Muscle layer of colon (tissue), 2 donors: Measurements from ENCODE around the gene FIZ1.

Source experiments
- H3K27ac ChIP-seq: one replicate; pipeline ENCODE4 v1.7.0; 2013; ENCODE audit warnings: low read depth, mild to moderate bottlenecking, low read length, moderate library complexity
- H3K27me3 ChIP-seq, 2 donors: one replicate each; pipeline ENCODE4 v1.7.0; 2013; ENCODE audit warnings: low read length in 2 of 2, mild to moderate bottlenecking in 2 of 2; ENCODE audit not compliant: insufficient read depth in 2 of 2, control insufficient read depth in 1 of 2
- H3K36me3 ChIP-seq: one replicate; pipeline ENCODE4 v1.7.0; 2013; ENCODE audit warnings: mild to moderate bottlenecking, low read length; ENCODE audit not compliant: insufficient read depth
- H3K4me1 ChIP-seq: one replicate; pipeline ENCODE4 v1.7.0; 2013; ENCODE audit warnings: mild to moderate bottlenecking, low read length; ENCODE audit not compliant: insufficient read depth
- H3K4me3 ChIP-seq, 2 donors: one replicate each; pipeline ENCODE4 v1.7.0; 2013; ENCODE audit warnings: low read length in 2 of 2, low read depth in 1 of 2, mild to moderate bottlenecking in 1 of 2, moderate library complexity in 1 of 2
- H3K9ac ChIP-seq: one replicate; pipeline ENCODE4 v1.7.0; 2013; ENCODE audit warnings: low read length
- H3K9me3 ChIP-seq: one replicate; pipeline ENCODE4 v1.7.0; 2013; ENCODE audit warnings: mild to moderate bottlenecking, low read length
- donor health status: abdominal sarcoma.
- donor health status: Adenocarcinoma of cecum.

Gene FIZ1

GRCh38 chr19:55606817-55607216 lies 7.5 kb upstream of the FIZ1 start:
- peaks cover 6% of the 10 kb centered on the region for H3K36me3 ChIP-seq
- no peaks in the 10 kb centered on the region for H3K27me3 ChIP-seq
- no peaks in the 10 kb centered on the region for H3K9me3 ChIP-seq
- peaks cover 25% of the 10 kb centered on the region for H3K4me1 ChIP-seq
- H3K4me3 ChIP-seq, result peak overlapping the region in 1 of 2 donors; percentile 86
- peak overlapping the region; percentile 65 for H3K9ac ChIP-seq
- H3K27ac ChIP-seq, result no peak overlapping the region

GRCh38 chr19:55606471-55606787 lies 7.1 kb upstream of the FIZ1 start:
- Histone ChIP-seq H3K4me3 (peak overlapping the region in 1 of 2 donors; percentile 86), H3K9me3 (no peaks in the 10 kb centered on the region), H3K36me3 (peaks cover 6% of the 10 kb centered on the region), H3K9ac (peak overlapping the region; percentile 65), H3K27me3 (no peaks in the 10 kb centered on the region), H3K4me1 (peaks cover 23% of the 10 kb centered on the region), H3K27ac (peak overlapping the region; percentile 20)

GRCh38 chr19:55605637-55606470 lies 6.5 kb upstream of the FIZ1 start, which contains the start of gene ZNF865:
TSS of gene ZNF865 (plus strand) at chr19:55605647. CDS start at chr19:55613619, 7,972 bp downstream.
- H3K27ac ChIP-seq, result peak within 1 kb of the TSS; percentile 93

GRCh38 chr19:55605207-55605636 lies 5.9 kb upstream of the FIZ1 start:
- Histone ChIP-seq H3K4me1 (peaks cover 28% of the 10 kb centered on the region), H3K4me3 (peak overlapping the region; percentile 27 to 86), H3K27ac (peak overlapping the region; percentile 93), H3K27me3 (no peaks in the 10 kb centered on the region), H3K9me3 (no peaks in the 10 kb centered on the region), H3K36me3 (peaks cover 6% of the 10 kb centered on the region), H3K9ac (no peak overlapping the region)

More at GRCh38 chr19:55605637-55606470, 6.5 kb upstream of the FIZ1 start, which contains the start of gene ZNF865:
- peaks cover 25% of the 10 kb centered on the region for H3K4me1 ChIP-seq
- peaks cover 6% of the 10 kb centered on the region for H3K36me3 ChIP-seq
- H3K9ac ChIP-seq, result peak within 1 kb of the TSS; percentile 65
- no peaks in the 10 kb centered on the region for H3K9me3 ChIP-seq
- peak within 1 kb of the TSS; percentile 66 to 86 for H3K4me3 ChIP-seq
- H3K27me3 ChIP-seq, result no peaks in the 10 kb centered on the region

GRCh38 chr19:55603581-55604292 lies 4.4 kb upstream of the FIZ1 start:
- Histone ChIP-seq H3K9me3 (no peaks in the 10 kb centered on the region), H3K4me3 (no peak overlapping the region), H3K36me3 (peaks cover 6% of the 10 kb centered on the region), H3K27ac (peak overlapping the region; percentile 93), H3K4me1 (peaks cover 29% of the 10 kb centered on the region), H3K9ac (no peak overlapping the region), H3K27me3 (no peaks in the 10 kb centered on the region)

GRCh38 chr19:55603115-55603514 lies 3.8 kb upstream of the FIZ1 start:
- Histone ChIP-seq H3K27ac (no peak overlapping the region), H3K4me1 (peaks cover 35% of the 10 kb centered on the region), H3K9me3 (no peaks in the 10 kb centered on the region), H3K36me3 (peaks cover 6% of the 10 kb centered on the region), H3K9ac (no peak overlapping the region), H3K27me3 (no peaks in the 10 kb centered on the region), H3K4me3 (no peak overlapping the region)

- Histone ChIP-seq H3K36me3 (peaks cover 6% of the 10 kb centered on the region), H3K27ac (peak overlapping the region; percentile 21), H3K4me3 (no peak overlapping the region), H3K4me1 (peaks cover 36% of the 10 kb centered on the region), H3K9me3 (no peaks in the 10 kb centered on the region), H3K9ac (no peak overlapping the region), H3K27me3 (no peaks in the 10 kb centered on the region)
These were observed 3.0 kb upstream of the FIZ1 start for GRCh38 chr19:55602104-55603001.

- H3K36me3 ChIP-seq, result peaks cover 9% of the 10 kb centered on the region
- no peaks in the 10 kb centered on the region for H3K27me3 ChIP-seq
- H3K27ac ChIP-seq, result peak overlapping the region; percentile 99
- H3K9me3 ChIP-seq, result no peaks in the 10 kb centered on the region
- H3K4me3 ChIP-seq, result peak overlapping the region; percentile 91 to 95
- H3K9ac ChIP-seq, result peak overlapping the region; percentile 49
- H3K4me1 ChIP-seq, result peaks cover 23% of the 10 kb centered on the region
These were observed 1.8 kb upstream of the FIZ1 start for GRCh38 chr19:55601084-55601483.

- peak overlapping the region; percentile 91 to 95 for H3K4me3 ChIP-seq
- H3K27ac ChIP-seq, result peak overlapping the region; percentile 99
These were observed 1.3 kb upstream of the FIZ1 start for GRCh38 chr19:55600662-55601028.

GRCh38 chr19:55599842-55600661 lies 735 bp upstream of the FIZ1 start, which contains the start of gene ZNF524:
TSS of gene ZNF524 (plus strand) at chr19:55600288. CDS start at chr19:55602113, 1,825 bp downstream.
- H3K4me1 ChIP-seq, result peaks cover 23% of the 10 kb centered on the region
- H3K4me3 ChIP-seq, result peak within 1 kb of the TSS; percentile 91 to 95
- H3K9me3 ChIP-seq, result no peaks in the 10 kb centered on the region

More at GRCh38 chr19:55600662-55601028, 1.3 kb upstream of the FIZ1 start:
- Histone ChIP-seq H3K9me3 (no peaks in the 10 kb centered on the region), H3K27me3 (no peaks in the 10 kb centered on the region), H3K36me3 (peaks cover 14% of the 10 kb centered on the region), H3K9ac (peak overlapping the region; percentile 49), H3K4me1 (peaks cover 23% of the 10 kb centered on the region)

More at GRCh38 chr19:55599842-55600661, 735 bp upstream of the FIZ1 start, which contains the start of gene ZNF524:
- Histone ChIP-seq H3K36me3 (peaks cover 20% of the 10 kb centered on the region), H3K9ac (peak within 1 kb of the TSS; percentile 61), H3K27ac (peak within 1 kb of the TSS; percentile 99), H3K27me3 (no peaks in the 10 kb centered on the region)
